Mucosa of gallbladder (tissue), 1 donor: Measurements from ENCODE around the gene DKK2. TPM values are rescaled to one million over a fixed set of nuclear protein-coding genes. Genes with fewer than 3 reads are reported as not detected.

ENCODE experiments used
- DNase-seq: peaks from one replicate; pipeline ENCODE4 v3.0.0-alpha.2; 2020; ENCODE audit warnings: low spot score
- total RNA-seq: library from RNA; stranded (reverse); gene quantifications from one replicate; pipeline ENCODE4 v1.2.1, GENCODE V29; 2021
- donor health status: DM: no; HTN: no; CAD: no.

The DKK2 gene, protein sequence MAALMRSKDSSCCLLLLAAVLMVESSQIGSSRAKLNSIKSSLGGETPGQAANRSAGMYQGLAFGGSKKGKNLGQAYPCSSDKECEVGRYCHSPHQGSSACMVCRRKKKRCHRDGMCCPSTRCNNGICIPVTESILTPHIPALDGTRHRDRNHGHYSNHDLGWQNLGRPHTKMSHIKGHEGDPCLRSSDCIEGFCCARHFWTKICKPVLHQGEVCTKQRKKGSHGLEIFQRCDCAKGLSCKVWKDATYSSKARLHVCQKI
- 1.2 TPM for total RNA-seq

DNA sequence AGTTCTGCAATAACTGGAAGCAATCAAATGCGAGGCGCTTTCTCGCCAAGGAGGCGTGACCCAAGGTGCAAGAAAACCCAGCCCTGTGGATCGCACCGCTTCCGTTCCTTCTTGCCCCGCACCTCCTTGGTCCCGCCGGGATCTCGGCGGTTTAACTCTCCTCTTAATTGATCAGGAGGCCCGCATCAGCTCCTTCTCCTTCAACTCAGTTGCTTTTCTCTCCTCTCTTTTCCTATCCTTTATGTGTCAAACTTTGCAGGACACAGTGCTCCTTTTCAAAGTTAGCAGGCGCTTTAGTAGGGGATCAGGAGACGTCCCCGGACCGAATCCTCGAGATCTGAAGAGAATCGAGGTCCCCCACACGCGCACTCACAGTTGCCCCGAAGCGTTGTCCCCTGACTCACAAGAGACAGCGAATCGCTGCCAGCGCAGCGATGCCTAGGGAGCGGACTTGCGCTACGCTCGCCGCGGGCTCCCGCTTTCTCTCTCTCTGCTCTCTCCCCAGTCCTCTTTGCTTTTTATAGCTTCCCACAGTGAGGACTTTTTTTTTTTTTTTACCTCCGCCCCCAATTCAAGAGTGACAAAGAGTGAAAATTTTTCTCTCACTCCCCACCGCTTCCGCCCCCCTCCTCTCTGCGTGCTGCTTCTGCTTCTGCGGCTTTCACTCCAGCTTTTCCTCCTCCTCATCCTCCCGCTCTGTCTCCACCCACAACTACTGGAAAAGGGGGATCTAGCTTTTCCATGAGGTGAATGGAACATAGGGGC is at the start of gene DKK2:
Gene DKK2, minus strand, starts transcription at position 495 of the 765 bp plus-strand sequence. CDS start 722 bp downstream, outside the sequence.
- peak; percentile 10 for DNase-seq

DNA sequence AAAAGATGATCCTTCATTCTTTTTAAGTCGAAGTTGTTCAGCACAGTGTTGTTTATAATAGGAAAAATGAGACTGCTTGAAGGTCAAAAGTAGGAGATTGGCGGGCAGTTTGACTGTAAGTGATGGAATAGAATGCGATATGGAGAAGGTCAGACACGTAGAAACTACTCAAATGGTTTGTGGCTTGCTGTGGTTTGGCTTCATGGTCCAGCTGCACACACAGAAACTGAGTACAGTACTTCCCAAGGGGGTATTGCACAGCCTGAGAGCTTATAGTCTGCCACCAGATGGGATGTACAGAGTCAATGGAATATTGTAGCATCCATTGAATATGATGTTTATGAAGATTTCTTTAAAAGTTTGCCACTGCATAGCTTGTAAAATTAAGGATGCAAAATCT is 41.1 kb upstream of the DKK2 start:
- DNase-seq = no peak

DNA sequence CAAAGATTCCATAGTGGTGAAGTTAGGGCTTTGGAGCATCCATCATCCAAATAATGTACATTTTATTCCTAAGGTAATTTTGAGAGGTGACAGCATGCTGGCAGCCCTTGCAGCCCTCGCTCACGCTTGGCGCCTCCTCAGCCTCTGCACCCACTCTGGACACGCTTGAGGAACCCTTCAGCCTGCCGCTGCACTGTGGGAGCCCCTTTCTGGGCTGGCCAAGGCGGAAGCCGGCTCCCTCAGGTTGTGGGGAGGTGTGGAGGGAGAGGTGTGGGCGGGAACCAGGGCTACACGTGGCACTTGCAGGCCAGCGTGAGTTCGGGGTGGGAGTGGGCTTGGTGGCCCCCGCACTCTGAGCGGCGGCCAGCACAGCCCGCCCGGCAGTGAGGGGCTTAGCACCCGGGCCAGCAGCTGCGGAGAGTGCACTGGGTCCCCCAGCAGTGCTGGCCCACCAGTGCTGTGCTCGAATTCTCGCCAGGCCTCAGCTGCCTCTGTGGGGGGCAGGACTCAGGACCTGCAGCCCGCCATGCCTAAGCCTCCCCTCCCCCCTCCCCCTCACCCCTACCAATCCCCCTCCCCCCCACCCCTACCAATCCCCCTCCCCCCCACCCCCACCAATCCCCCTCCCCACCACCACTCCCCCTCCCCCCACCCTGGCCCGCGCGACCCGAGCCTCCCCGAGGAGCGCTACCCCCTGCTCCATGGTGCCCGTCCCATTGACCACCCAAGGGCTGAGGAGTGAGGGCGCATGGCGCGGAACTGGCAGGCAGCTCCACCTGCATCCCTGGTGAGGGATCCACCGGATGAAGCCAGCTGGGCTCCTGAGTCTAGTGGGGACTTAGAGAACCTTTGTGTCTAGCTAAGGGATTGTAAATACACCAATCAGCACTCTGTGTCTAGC is 37.0 kb upstream of the DKK2 start:
- no peak for DNase-seq

DNA sequence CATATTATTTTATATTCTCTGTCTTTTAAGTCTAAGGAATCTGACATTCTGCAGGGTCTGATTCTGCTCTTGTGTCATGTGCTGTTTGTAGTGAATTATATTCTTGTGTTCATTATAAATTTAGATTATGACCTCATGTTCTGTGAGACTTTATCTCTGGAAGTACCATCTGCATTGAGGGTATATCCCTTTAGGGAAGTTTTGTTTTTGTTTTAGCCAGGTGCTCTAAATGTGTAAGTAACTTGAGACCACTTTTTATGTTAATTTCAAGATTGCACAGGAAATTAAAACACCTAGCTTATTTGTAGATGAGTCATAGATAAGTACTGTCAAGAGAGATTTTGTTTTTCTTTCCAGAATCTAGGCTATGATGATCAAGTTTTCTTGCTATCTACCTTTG is 35.0 kb upstream of the DKK2 start:
- DNase-seq = no peak

DNA sequence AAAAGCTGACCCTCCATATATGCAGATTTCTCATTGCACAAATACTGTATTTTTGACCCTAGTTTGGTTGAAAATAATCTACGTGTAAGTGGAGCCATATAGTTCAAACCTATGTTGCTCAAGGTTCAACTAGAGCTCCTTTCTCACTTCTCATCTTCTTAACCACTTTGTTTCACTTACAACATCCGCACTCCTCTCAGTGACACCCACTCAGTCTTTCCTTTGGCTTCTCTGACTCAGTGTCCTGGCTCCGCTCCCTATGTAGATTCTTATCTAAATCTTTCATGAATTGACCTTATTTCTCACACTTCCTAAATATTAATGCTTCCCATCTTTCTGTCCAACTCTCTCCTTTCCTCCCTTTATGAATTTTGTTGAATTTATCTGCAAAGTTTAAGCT is 32.9 kb upstream of the DKK2 start:
- no peak for DNase-seq

DNA sequence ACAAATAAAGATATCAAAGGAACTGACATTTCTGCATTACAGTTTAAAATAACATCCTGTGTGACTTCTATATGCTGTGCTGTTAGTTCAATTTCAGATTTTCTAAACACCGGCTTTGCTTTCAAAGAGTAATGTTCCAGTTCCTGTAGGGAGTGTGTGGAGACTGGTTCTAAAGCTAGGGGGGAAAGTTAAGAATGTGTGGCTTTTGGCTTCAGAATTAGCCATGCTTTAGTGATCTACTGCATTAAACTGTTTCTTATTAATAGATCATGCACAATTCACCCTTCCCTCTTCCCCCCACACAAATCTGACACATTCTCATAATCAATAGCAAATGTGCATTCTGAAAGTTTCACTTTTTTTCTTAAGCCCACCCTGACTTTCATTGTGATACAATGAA is 32.0 kb upstream of the DKK2 start:
- no peak for DNase-seq

DNA sequence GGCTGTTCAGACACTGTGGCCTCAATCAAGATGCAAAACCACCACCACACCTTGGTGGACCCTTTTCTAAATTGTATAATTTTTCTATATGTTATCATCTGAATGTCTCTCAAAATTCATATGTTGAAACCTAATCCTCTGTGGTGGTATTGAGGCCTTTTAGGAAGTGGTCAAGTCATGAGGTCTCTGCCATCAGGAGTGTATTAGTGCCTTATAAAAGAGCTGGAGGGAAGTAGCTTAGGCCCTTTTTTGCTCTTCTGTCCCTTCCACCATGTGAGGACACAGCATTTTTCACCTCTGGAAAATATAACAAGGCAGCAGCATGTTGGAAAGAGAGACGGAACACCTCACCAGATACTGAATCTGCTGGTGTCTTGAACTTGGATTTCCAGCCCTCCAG is 30.5 kb upstream of the DKK2 start:
- DNase-seq = no peak

DNA sequence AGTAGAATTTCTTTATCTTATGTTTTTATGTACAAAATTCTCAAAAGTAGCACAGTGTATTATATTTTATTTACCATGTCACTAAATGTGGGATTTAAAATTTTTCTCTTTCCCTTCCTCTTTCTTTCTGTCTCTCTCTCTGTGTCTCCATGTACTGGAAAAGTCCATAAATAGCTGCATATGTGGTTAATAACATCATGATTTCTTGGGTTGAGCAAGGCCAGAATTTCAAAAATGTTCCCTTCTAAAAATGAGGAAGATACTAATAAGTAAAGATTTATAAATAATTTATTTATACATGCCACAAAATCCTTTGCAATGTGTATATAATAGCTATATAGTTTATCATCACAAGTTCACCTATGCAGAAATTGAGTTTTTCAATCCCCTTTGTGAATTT is 29.1 kb upstream of the DKK2 start:
- no peak for DNase-seq

DNA sequence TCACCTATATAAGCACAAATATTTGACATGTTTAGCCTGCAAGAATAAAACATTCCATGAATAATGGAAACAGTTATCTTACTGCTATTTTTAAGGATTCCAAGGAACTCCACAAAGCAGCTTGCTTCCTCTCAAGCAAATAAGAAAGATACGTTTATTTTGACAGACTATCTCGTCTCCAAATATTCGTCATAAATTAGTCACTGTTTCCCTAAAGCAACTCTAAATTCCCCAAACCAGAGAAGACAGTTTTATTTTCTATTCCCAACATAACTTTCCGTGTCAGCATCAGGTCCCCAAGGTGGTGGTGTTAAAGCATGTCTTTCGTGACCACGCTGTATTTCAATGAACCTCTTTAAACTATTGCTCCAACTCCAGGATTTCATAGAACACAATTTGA is 24.3 kb upstream of the DKK2 start:
- DNase-seq = no peak

DNA sequence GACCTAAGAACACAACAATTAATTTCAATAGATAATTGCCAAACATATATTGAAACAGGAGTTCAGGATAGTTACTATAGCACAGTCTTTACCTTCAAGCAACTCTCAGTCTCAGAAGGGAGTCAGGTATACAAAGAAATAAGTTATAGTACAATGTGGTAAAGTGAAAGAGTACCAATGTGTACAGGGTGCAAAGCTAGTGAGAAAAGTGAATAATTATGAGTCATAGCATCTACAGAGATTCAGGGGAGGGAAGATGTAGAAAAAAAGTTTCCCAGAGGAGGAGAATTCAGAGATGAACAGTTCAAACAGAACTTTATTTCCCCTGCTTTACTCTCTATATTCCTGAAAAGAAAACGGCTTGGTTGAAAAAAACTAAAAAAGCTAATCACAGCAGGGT is 22.7 kb upstream of the DKK2 start:
- DNase-seq = no peak

DNA sequence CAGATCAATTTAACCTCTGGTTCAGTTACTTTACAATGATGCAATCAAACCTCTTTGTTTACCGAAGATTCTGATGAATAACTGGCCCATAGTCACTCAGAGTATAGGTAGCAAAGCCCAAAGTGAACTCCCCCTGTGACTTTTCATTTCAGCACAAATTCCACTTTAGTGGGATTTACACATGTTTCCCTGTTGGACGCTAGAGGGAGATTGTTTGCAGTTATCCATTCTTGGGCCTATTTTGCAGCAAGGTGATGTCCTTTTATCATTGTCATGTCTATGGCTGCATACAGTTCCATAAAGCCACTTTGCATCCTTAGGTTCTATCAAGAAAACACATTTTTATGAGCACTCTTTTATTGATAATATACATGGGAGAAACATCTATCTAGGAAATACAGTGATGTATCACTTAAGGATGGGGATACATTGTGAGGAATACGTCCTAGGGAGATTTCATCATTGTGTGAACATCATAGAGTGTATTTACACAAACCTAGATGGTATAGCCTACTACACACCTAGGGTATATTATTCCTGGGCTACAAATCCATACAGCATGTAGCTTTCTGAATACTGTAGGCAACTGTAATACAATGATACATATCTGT is 14.5 kb upstream of the DKK2 start:
- no peak for DNase-seq

DNA sequence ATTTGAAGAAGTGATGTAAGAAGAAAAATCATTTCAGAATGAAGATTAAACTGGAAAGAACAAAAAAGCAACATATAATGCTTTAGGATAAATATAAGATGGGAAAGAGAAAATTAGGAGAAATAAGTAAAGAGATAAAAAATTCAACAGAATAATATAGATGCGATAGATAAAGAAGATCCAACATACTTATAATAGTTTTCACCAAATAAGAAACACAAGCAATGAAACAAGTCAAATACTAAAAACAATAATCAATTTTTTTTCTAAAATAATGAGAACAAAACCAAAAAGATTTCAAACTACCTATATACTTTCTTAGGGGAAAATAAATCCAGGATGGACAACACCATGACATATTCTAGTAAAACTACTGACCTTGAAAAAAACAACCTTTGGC is 10.1 kb upstream of the DKK2 start:
- DNase-seq = no peak

DNA sequence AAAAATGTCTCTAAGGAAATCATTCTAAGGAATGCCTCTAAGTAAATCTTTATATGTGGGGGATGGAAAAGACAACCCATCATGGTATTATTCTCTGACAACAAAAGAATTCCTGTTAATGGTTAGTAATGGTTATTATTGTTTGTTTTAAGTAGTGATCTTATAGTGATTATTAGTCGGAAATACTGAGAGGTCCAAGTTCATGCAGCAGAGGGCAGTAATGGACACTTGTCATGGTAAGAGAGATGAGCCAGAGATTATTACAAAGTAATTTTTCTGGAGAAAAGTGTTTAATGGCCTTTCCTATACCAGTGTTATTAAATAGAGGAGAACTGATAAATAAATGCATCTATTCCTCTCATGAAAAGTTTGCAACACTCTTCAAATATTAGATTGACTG is 8.1 kb upstream of the DKK2 start:
- DNase-seq = no peak

DNA sequence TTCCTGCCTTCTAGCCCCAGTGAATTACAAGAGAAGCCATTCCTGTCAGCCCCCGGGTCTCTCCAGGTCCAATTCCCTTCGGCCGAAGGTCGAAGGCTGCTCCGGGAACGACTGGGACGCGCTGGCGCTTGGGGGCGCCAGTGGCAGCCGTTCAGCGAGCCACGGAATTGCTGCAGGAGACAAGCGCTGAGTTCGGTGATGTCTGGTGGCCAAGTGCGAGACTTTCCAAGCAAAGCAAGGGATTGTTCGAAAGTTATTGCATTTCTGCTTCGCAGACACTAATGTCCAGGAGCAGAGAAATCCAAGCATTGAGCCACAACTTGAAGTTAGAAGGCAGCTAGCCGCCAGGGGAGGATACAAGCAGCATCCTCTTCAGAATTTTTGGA is 1.1 kb upstream of the DKK2 start:
- DNase-seq = peak; percentile 19

DNA sequence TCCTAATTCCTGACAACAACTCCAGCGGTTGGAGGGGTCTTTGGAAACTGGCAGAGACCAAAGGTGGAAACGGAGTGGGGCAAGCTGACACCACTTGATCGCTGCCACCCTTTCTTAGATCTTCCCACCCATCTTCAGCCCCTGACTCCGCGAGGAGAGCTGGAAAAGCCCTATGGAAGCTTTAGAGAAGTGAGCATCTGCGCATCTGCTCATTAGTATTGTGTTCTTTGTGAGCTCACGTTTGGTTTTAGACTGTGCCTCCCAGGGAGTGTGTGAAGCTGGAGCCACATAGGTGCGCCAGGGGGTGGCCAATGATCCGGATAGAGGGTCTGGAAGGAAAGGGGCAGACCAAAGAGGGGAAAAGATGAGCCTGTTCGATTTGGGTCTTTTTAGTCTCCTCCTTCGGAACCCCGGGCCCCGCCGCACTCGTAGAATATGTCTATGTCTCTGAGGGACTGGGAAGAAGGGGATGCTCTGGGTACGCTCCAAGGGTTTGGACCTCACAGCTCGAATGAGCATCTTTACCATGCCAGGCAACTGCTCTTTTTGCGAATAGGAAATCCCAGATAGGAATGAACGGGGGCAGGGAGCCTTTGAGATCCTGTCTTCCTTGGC is 578 bp upstream of the DKK2 start:
- DNase-seq = no peak

DNA sequence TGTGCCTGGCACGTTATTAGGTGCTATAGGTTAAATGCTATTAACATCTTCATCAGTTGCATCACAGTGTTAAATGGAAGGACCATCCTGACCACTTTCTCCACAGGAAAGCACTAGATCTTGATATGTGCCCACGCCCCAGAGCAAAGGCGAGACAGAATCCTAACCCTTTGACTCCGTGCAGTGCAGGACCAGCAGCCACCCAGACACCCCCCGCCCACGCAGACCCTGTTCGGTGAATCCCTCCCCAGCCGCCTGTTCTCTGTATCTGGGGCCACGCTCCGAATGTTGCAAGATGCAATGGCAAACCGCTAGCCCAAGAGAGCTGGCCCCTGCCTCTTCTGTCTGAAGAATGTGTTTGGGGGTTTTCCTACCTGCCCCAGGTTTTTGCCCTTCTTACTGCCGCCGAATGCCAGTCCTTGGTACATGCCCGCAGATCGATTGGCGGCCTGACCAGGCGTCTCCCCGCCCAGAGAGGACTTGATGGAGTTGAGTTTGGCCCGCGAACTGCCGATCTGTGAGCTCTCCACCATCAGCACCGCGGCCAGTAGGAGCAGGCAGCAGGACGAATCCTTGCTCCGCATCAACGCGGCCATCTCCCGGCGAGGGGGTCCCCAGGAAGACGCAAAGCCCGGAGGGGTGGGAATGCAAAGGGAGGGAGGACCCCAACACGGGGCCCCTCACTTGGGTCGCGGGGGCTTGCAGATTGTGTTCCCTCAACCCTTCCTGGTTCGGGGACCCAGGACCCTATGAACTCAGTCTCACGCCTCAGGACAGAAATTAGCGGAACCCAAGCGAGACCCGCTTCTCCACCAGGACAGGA is 906 bp downstream of the DKK2 start:
- DNase-seq = no peak

DNA sequence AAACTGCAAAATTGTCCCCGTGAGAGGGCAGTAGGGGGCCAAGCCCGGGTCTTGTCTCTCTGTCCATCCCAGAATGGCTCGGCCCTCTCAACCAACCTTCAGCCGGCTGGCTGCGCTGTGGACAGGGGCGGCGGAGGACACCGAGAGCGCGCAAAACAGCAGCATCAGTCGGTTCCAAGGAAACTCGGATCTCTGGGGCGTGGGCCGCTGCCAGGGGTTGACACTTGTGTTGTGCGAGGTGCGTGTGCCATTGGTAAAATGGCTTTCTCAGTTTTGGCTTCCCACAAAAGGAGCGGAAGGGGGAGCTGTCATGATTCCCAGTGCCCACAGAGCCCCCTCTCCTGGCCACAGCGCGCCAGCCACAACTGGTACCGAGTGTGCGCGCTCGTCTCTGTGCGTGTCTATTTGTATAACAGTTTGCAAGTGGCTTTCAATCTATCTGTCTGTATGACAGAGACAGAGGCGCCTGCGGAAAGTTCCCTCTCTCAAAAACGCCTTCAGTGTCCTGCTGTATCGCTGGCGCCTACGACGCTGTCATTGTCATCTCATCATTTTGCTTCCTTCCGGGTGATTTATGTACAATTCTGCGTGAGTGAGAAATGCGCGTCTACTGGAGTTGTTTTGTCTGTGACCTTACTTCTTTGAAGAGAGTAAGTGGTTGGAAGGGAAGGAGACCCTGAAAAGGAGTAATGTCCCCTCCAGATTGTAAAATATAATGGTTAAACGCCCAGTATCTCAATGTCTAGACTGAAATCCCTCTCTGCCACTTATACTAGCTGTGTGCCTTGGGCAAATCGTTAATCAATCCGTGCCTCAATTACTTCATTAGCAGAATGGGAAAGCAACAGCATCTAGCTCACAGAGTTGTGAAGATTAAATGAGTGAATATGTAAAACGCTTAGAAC is 1.8 kb downstream of the DKK2 start:
- peak; percentile 10 for DNase-seq

DNA sequence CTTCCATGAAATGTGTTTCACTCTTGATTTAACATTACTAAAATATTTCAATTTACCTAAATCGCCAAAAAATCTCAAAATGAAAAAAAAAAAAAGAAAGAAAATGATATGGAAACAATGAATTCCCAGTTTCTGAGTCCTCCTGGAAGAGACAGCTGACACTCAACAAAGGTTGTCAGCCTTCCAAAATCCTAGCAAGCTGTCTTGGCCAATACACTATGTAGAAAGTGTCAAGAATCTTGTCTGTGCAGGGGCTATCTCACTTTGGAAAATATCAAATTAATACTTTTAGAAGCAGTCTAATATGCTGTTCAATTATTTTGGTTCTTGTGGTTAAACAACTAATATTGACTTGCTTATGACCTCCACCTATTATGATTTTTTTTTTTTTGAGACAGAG is 8.7 kb downstream of the DKK2 start:
- DNase-seq = no peak

DNA sequence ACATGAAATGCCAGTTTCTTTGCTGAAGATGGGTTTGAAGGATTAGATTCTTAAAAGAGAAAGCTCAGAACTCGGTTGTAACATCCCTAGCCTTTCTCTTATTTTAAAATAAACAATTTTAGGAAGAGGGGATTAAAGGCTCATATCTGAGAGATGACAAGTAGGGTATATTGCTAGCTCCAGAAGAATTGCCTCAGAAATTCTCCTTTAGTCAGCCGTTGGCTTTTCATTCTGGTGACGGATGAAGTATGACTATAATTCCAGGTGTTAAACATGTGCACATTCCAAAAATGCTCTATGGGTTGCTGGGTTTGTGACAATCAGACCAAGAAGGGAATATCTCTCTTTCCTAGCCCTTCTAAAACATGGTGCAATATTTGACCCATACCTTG is 17.8 kb downstream of the DKK2 start:
- no peak for DNase-seq
